IMR-90 (cell line): ENCODE results near the gene TSSC4. TPM values are rescaled to one million over a fixed set of nuclear protein-coding genes. Genes with fewer than 3 reads are reported as not detected.

Experiments used
- ATAC-seq: fragments of 200-7000 bp; cut with Tn5 transposase; 2 replicates; pipeline ENCODE4 v1.9.1; 2020; ENCODE audit warnings: low read depth, mild to moderate bottlenecking, moderate library complexity
- BruUV-seq: library from RNA; stranded (reverse); fragments of 400-500 nt; replicated peaks from 2 replicates; lab custom pipeline; 2021; lab: Mats Ljungman, UMichigan
- CTCF ChIA-PET: fragments of 300-600 bp; formaldehyde crosslinking; extraction: SDS; loops from one replicate; lab custom pipeline; 2021; ENCODE audit warnings: antibody characterized with exemption; lab: Yijun Ruan, JAX
- POLR2A ChIA-PET: fragments of 300-600 bp; sonication (Branson Sonifier 250); formaldehyde crosslinking; loops from one replicate; lab custom pipeline; 2022; ENCODE audit warnings: antibody characterized with exemption; ENCODE audit not compliant: unreplicated experiment; lab: Charles Lee
- DNase-seq: peaks from one replicate; pipeline ENCODE4 v3.0.0; 2013
- H2AFZ ChIP-seq: replicated peaks from 2 replicates; pipeline ENCODE3; 2013; ENCODE audit warnings: low read length, mild to moderate bottlenecking; ENCODE audit not compliant: poor library complexity
- H2AK5ac ChIP-seq: 2 replicates; pipeline ENCODE4 v1.6.1; 2013; ENCODE audit warnings: low read depth, low read length, inconsistent platforms
- H2AK9ac ChIP-seq: replicated peaks from 2 replicates; pipeline ENCODE3; 2013; ENCODE audit warnings: mild to moderate bottlenecking, low read depth, low read length, moderate library complexity; ENCODE audit not compliant: poor library complexity
- H2BK120ac ChIP-seq: 2 replicates; pipeline ENCODE4 v1.6.1; 2013; ENCODE audit warnings: low read depth, low read length, inconsistent platforms
- H2BK15ac ChIP-seq: 3 replicates; pipeline ENCODE4 v1.6.1; 2013; ENCODE audit warnings: low read depth, low read length, inconsistent platforms
- H2BK20ac ChIP-seq: 2 replicates; pipeline ENCODE4 v1.6.1; 2013; ENCODE audit warnings: low read depth, mild to moderate bottlenecking, inconsistent platforms, low read length, moderate library complexity
- H2BK5ac ChIP-seq: 2 replicates; pipeline ENCODE4 v1.6.1; 2013; ENCODE audit warnings: mild to moderate bottlenecking, low read depth, low read length, inconsistent platforms; ENCODE audit not compliant: poor library complexity, severe bottlenecking
- H3K14ac ChIP-seq: replicated peaks from 2 replicates; pipeline ENCODE4 v1.6.1; 2013; ENCODE audit warnings: low read depth, low read length, inconsistent platforms
- H3K18ac ChIP-seq: 2 replicates; pipeline ENCODE4 v1.6.1; 2013; ENCODE audit warnings: low read depth, low read length, control low read depth
- H3K23ac ChIP-seq: 2 replicates; pipeline ENCODE4 v1.6.1; 2013; ENCODE audit warnings: low read depth, low read length, inconsistent platforms
- H3K27ac ChIP-seq: 2 replicates; pipeline ENCODE4 v1.5.1; 2013; ENCODE audit warnings: mild to moderate bottlenecking, control low read depth, low read length; ENCODE audit not compliant: insufficient read depth
- H3K27me3 ChIP-seq: 2 replicates; pipeline ENCODE4 v1.6.1; 2013; ENCODE audit warnings: low read length; ENCODE audit not compliant: control insufficient read depth, insufficient read depth
- H3K36me3 ChIP-seq: 2 replicates; pipeline ENCODE4 v1.6.1; 2013; ENCODE audit warnings: low read length, mixed read lengths; ENCODE audit not compliant: control insufficient read depth, insufficient read depth
- H3K4ac ChIP-seq: 2 replicates; pipeline ENCODE4 v1.6.1; 2013; ENCODE audit warnings: low read depth, low read length, inconsistent platforms
- H3K4me1 ChIP-seq: 2 replicates; pipeline ENCODE4 v1.6.1; 2013; ENCODE audit warnings: low read length, mixed read lengths; ENCODE audit not compliant: control insufficient read depth, insufficient read depth
- H3K4me2 ChIP-seq: 2 replicates; pipeline ENCODE4 v1.6.1; 2013; ENCODE audit warnings: low read depth, mild to moderate bottlenecking, control low read depth, low read length, moderate library complexity
- H3K4me3 ChIP-seq: 2 replicates; pipeline ENCODE4 v1.5.1; 2013; ENCODE audit warnings: low read depth, mild to moderate bottlenecking, control low read depth, low read length, moderate library complexity; ENCODE audit not compliant: insufficient read depth
- H3K56ac ChIP-seq: 2 replicates; pipeline ENCODE4 v1.6.1; 2013; ENCODE audit warnings: low read length, inconsistent platforms; ENCODE audit not compliant: insufficient read depth; ENCODE audit errors: extremely low read depth
- H3K79me1 ChIP-seq, 2 experiments: 2 replicates each; pipeline ENCODE4 v1.6.1; 2013; ENCODE audit warnings: low read length in 2 of 2, inconsistent platforms in 1 of 2, low read depth in 1 of 2
- H3K9ac ChIP-seq: 2 replicates; pipeline ENCODE4 v1.6.1; 2013; ENCODE audit warnings: low read depth, low read length, control low read depth
- H3K9me1 ChIP-seq: 2 replicates; pipeline ENCODE4 v1.6.1; 2013; ENCODE audit warnings: low read length, inconsistent platforms; ENCODE audit not compliant: insufficient read depth
- H3K9me3 ChIP-seq: 2 replicates; pipeline ENCODE4 v1.6.1; 2013; ENCODE audit warnings: low read length; ENCODE audit not compliant: control insufficient read depth, insufficient read depth
- H4K20me1 ChIP-seq: 2 replicates; pipeline ENCODE4 v1.6.1; 2013; ENCODE audit warnings: low read length, inconsistent platforms; ENCODE audit not compliant: insufficient read depth
- H4K5ac ChIP-seq: 2 replicates; pipeline ENCODE4 v1.6.1; 2013; ENCODE audit warnings: mild to moderate bottlenecking, low read depth, low read length, control low read depth
- H4K8ac ChIP-seq, 2 experiments: 2 replicates each; pipeline ENCODE4 v1.6.1; 2013; ENCODE audit warnings: low read depth in 2 of 2, low read length in 2 of 2, control low read depth in 1 of 2, inconsistent platforms in 1 of 2
- H4K91ac ChIP-seq: 2 replicates; pipeline ENCODE4 v1.6.1; 2013; ENCODE audit warnings: low read depth, low read length, inconsistent platforms; ENCODE audit not compliant: insufficient read depth
- MAFK ChIP-seq: IDR thresholded peaks from 2 replicates; pipeline ENCODE4 v1.6.1; 2012; ENCODE audit warnings: low read depth, low read length, improper control_type of control experiment
- WGBS, 2 experiments: methylation state at CpG; one replicate each; pipeline versions ENCODE4 v1.1.5 to v1.1.7; 2013; ENCODE audit warnings: missing lambda C conversion rate in 2 of 2; ENCODE audit not compliant: insufficient read length in 1 of 2; ENCODE audit errors: extremely low coverage in 2 of 2; 5-methylcytosine and 5-hydroxymethylcytosine counted together
- dilution Hi-C: fragments of 300-500 bp; cut with HindIII; formaldehyde crosslinking; loops from one replicate; pipeline ENCODE4 v1.14.3; 2018; ENCODE audit warnings: low sequenced_read_pairs; ENCODE audit not compliant: unreplicated experiment
- in situ Hi-C: fragments of 300-500 bp; cut with MboI; formaldehyde crosslinking; loops from 3 replicates; pipeline ENCODE4 v1.14.3; 2019; ENCODE audit warnings: low sequenced_read_pairs, inconsistent platforms, mixed read lengths
- intact Hi-C: fragments of 100-400 bp; cut with micrococcal nuclease; formaldehyde crosslinking; loops from 2 replicates; pipeline ENCODE4 v1.10.0; 2022
- polyA plus RNA-seq, 3 experiments: library from polyadenylated mRNA; depleted of rRNA; stranded (reverse); fragments of >200 nt; gene quantifications; 2 replicates each; pipeline ENCODE4 v1.2.3, GENCODE V29; 2012; ENCODE audit warnings: low replicate concordance in 1 of 3
- total RNA-seq: library from RNA; depleted of rRNA; stranded (reverse); fragments of >200 nt; gene quantifications from 2 replicates; pipeline ENCODE4 v1.2.3, GENCODE V29; 2012

TSSC4 gene
- total and polyA plus RNA-seq, 2 of the 4 experiments (the other 2 are of a cell fraction), result 34.9 to 40.0 TPM

GRCh38 chr11:2363130-2363529 is 37.4 kb upstream of the TSSC4 start:
- Histone ChIP-seq H2BK120ac (no peak overlapping the region), H3K18ac (no peak overlapping the region), H3K56ac (no peak overlapping the region), H3K4me2 (no peak overlapping the region), H4K20me1 (0 out of 2 replicates have a peak, but pooled peaks cover 6% of the 10 kb centered on the region), H3K23ac (no peak overlapping the region), H3K79me1 (no peaks in the 10 kb centered on the region), H4K5ac (no peak overlapping the region), H3K27ac (no peak overlapping the region), H2AK5ac (no peak overlapping the region), H3K14ac (no peak overlapping the region), H3K9ac (no peak overlapping the region), H3K4me3 (no peak overlapping the region), H3K27me3 (peaks cover 5% of the 10 kb centered on the region; the same call in 1 of the 2 replicates), H3K36me3 (no peaks in the 10 kb centered on the region), H3K9me1 (no peaks in the 10 kb centered on the region; the same call in 1 of the 2 replicates), H2BK20ac (no peak overlapping the region), H3K4me1 (no peaks in the 10 kb centered on the region), H3K4ac (no peak overlapping the region), H3K9me3 (no peaks in the 10 kb centered on the region), H4K91ac (no peak overlapping the region), H2AK9ac (no peak overlapping the region), H4K8ac (no peak overlapping the region), H2BK5ac (no peak overlapping the region), H2AFZ (no peak overlapping the region), H2BK15ac (no peak overlapping the region)
- WGBS, 2 experiments, result 81% methylated on average over 3 of the region's 10 CpGs; no CpG with 5 or more reads in 1 of the 2 experiments
- dilution Hi-C loops, result no loop called here
- no peak for TF ChIP-seq MAFK
- no TSS peak for BruUV-seq
- no peak for ATAC-seq
- ChIA-PET CTCF (no interaction called here), POLR2A (no interaction called here)
- no peak for DNase-seq
- in situ Hi-C loops, result no loop called here
- intact Hi-C loops, result no loop called here
